Measurements from ENCODE around the gene GIMAP5. TPM values are rescaled to one million over a fixed set of nuclear protein-coding genes. Genes with fewer than 3 reads are reported as not detected.

GIMAP5 gene
- total RNA-seq, 1 donor from 2014 or later: 21.4 TPM

DNA sequence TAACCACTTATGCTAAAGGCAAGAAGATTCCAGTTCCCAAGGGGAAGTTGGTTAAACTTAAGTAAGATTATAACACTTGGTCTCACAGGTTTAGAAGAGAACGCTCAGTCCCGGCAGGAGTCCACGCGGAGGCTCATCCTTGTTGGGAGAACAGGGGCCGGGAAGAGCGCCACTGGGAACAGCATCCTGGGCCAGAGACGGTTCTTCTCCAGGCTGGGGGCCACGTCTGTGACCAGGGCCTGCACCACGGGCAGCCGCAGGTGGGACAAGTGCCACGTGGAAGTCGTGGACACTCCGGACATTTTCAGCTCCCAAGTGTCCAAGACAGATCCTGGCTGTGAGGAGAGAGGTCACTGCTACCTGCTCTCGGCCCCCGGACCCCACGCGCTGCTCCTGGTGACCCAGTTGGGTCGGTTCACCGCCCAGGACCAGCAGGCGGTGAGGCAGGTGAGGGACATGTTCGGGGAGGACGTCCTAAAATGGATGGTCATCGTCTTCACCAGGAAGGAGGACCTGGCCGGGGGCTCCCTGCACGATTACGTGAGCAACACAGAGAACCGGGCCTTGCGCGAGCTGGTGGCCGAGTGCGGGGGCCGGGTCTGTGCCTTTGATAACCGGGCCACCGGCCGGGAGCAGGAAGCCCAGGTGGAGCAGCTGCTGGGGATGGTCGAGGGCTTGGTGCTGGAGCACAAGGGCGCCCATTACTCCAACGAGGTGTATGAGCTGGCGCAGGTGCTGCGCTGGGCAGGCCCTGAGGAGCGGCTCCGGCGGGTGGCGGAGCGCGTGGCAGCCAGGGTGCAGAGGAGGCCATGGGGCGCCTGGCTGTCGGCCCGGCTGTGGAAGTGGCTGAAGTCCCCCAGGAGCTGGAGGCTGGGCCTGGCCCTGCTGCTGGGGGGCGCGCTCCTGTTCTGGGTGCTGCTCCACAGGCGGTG lies 17.0 kb upstream of the GIMAP5 start:
- Histone ChIP-seq H3K9me3 (ENCODE audit: control insufficient read depth in 3 of 3, low read length in 3 of 3) (no peaks in the 10 kb centered on the region), H3K27ac (ENCODE audit: low read depth, low read length) (peak overlapping the region; percentile 12), H3K4me1 (ENCODE audit: control insufficient read depth in 3 of 3, insufficient read depth in 3 of 3, low read length in 3 of 3) (peaks cover 0 to 5% (median 2%) of the 10 kb centered on the region in 3 donors), H3K9ac (ENCODE audit: low read depth in 1 of 3, low read length in 3 of 3) (no peak overlapping the region), H3K27me3 (ENCODE audit: control insufficient read depth in 3 of 3, insufficient read depth in 3 of 3, low read length in 3 of 3) (no peaks in the 10 kb centered on the region), H3K36me3 (ENCODE audit: control insufficient read depth in 3 of 3, insufficient read depth in 3 of 3, low read length in 3 of 3) (no peaks in the 10 kb centered on the region), H3K4me3 (ENCODE audit: low read length in 3 of 3) (no peak overlapping the region)

GRCh38 chr7:150721970-150722373 lies 15.2 kb upstream of the GIMAP5 start:
- Histone ChIP-seq H3K4me3 (ENCODE audit: low read length in 3 of 3) (peak overlapping the region in 1 of 3 donors; percentile 22), H3K4me1 (ENCODE audit: control insufficient read depth in 3 of 3, insufficient read depth in 3 of 3, low read length in 3 of 3) (peaks cover 0 to 5% (median 2%) of the 10 kb centered on the region in 3 donors), H3K27ac (ENCODE audit: low read depth, low read length) (peak overlapping the region; percentile 75), H3K36me3 (ENCODE audit: control insufficient read depth in 3 of 3, insufficient read depth in 3 of 3, low read length in 3 of 3) (no peaks in the 10 kb centered on the region), H3K27me3 (ENCODE audit: control insufficient read depth in 3 of 3, insufficient read depth in 3 of 3, low read length in 3 of 3) (no peaks in the 10 kb centered on the region), H3K9me3 (ENCODE audit: control insufficient read depth in 3 of 3, low read length in 3 of 3) (peaks cover 0 to 3% (median 2%) of the 10 kb centered on the region in 3 donors), H3K9ac (ENCODE audit: low read depth in 1 of 3, low read length in 3 of 3) (peak overlapping the region in 1 of 3 donors; percentile 45)

- peak overlapping the region; percentile 75 for H3K27ac ChIP-seq (ENCODE audit: low read depth, low read length)
- peak overlapping the region in 2 of 3 donors; percentile 8 to 45 for H3K9ac ChIP-seq (ENCODE audit: low read depth in 1 of 3, low read length in 3 of 3)
- H3K27me3 ChIP-seq (ENCODE audit: control insufficient read depth in 3 of 3, insufficient read depth in 3 of 3, low read length in 3 of 3): no peaks in the 10 kb centered on the region
- H3K4me3 ChIP-seq (ENCODE audit: low read length in 3 of 3): peak overlapping the region in 1 of 3 donors; percentile 29
- peaks cover 0 to 5% (median 2%) of the 10 kb centered on the region in 3 donors for H3K9me3 ChIP-seq (ENCODE audit: control insufficient read depth in 3 of 3, low read length in 3 of 3)
- H3K4me1 ChIP-seq (ENCODE audit: control insufficient read depth in 3 of 3, insufficient read depth in 3 of 3, low read length in 3 of 3): peaks cover 0 to 5% (median 2%) of the 10 kb centered on the region in 3 donors
- no peaks in the 10 kb centered on the region for H3K36me3 ChIP-seq (ENCODE audit: control insufficient read depth in 3 of 3, insufficient read depth in 3 of 3, low read length in 3 of 3)
These were observed 14.7 kb upstream of the GIMAP5 start for GRCh38 chr7:150722431-150722931.

- H3K36me3 ChIP-seq (ENCODE audit: control insufficient read depth in 3 of 3, insufficient read depth in 3 of 3, low read length in 3 of 3): no peaks in the 10 kb centered on the region
- no peaks in the 10 kb centered on the region for H3K27me3 ChIP-seq (ENCODE audit: control insufficient read depth in 3 of 3, insufficient read depth in 3 of 3, low read length in 3 of 3)
- no peak overlapping the region for H3K4me3 ChIP-seq (ENCODE audit: low read length in 3 of 3)
- H3K4me1 ChIP-seq (ENCODE audit: control insufficient read depth in 3 of 3, insufficient read depth in 3 of 3, low read length in 3 of 3): peaks cover 0 to 5% (median 2%) of the 10 kb centered on the region in 3 donors
- H3K27ac ChIP-seq (ENCODE audit: low read depth, low read length): no peak overlapping the region
- no peak overlapping the region for H3K9ac ChIP-seq (ENCODE audit: low read depth in 1 of 3, low read length in 3 of 3)
- H3K9me3 ChIP-seq (ENCODE audit: control insufficient read depth in 3 of 3, low read length in 3 of 3): peaks cover 0 to 8% (median 2%) of the 10 kb centered on the region in 3 donors
These were observed 13.8 kb upstream of the GIMAP5 start for GRCh38 chr7:150723467-150723866.

DNA sequence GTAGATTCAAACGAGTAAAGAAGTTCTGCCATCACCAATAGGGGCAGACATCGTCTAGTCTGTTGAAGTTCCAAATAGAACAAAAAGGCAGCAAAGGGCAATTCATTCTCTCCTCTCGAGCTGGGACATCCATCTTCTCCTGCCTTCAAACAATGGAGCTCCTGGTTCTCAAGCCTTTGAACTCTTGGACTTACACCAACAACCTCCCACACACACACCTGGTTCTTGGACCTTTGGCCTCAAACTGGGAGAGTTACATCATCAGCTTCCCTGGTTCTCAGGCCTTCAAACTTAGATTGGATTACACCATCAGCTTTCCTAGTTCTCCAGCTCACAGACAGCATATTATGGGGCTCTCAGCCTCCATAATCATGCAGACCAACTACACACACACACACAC lies 9.8 kb upstream of the GIMAP5 start:
- Histone ChIP-seq H3K27ac (ENCODE audit: low read depth, low read length) (no peak overlapping the region), H3K4me1 (ENCODE audit: control insufficient read depth in 3 of 3, insufficient read depth in 3 of 3, low read length in 3 of 3) (peaks cover 0 to 2% (median 0%) of the 10 kb centered on the region in 3 donors), H3K4me3 (ENCODE audit: low read length in 3 of 3) (no peak overlapping the region), H3K9ac (ENCODE audit: low read depth in 1 of 3, low read length in 3 of 3) (no peak overlapping the region), H3K36me3 (ENCODE audit: control insufficient read depth in 3 of 3, insufficient read depth in 3 of 3, low read length in 3 of 3) (no peaks in the 10 kb centered on the region), H3K27me3 (ENCODE audit: control insufficient read depth in 3 of 3, insufficient read depth in 3 of 3, low read length in 3 of 3) (no peaks in the 10 kb centered on the region), H3K9me3 (ENCODE audit: control insufficient read depth in 3 of 3, low read length in 3 of 3) (peaks cover 0 to 8% (median 2%) of the 10 kb centered on the region in 3 donors)

- H3K4me3 ChIP-seq (ENCODE audit: low read length in 3 of 3): no peak overlapping the region
- H3K27ac ChIP-seq (ENCODE audit: low read depth, low read length): no peak overlapping the region
- no peaks in the 10 kb centered on the region for H3K4me1 ChIP-seq (ENCODE audit: control insufficient read depth in 3 of 3, insufficient read depth in 3 of 3, low read length in 3 of 3)
- no peaks in the 10 kb centered on the region for H3K27me3 ChIP-seq (ENCODE audit: control insufficient read depth in 3 of 3, insufficient read depth in 3 of 3, low read length in 3 of 3)
- no peaks in the 10 kb centered on the region for H3K36me3 ChIP-seq (ENCODE audit: control insufficient read depth in 3 of 3, insufficient read depth in 3 of 3, low read length in 3 of 3)
- H3K9me3 ChIP-seq (ENCODE audit: control insufficient read depth in 3 of 3, low read length in 3 of 3): peaks cover 0 to 8% (median 2%) of the 10 kb centered on the region in 3 donors
- no peak overlapping the region for H3K9ac ChIP-seq (ENCODE audit: low read depth in 1 of 3, low read length in 3 of 3)
These were observed 9.2 kb upstream of the GIMAP5 start for GRCh38 chr7:150728011-150728410.

DNA sequence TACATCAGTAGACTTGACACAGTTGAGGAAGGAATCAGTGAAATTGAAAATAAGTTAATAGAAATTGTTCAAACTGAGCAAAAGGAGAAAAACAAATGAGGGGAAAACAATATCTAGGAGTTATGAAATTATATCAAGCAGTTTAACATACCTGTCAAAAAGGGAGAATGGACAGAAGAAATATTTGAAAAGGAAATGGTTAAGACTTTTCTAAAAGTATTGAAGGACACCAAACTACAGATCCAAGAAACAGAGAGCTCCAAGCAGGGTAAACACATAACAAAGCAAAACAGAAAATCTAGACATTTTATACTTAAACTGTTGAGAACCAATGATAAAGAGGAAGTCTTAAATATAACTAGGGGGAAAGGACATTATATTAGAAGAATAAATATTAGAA lies 8.6 kb upstream of the GIMAP5 start:
- Histone ChIP-seq H3K36me3 (ENCODE audit: control insufficient read depth in 3 of 3, insufficient read depth in 3 of 3, low read length in 3 of 3) (no peaks in the 10 kb centered on the region), H3K27me3 (ENCODE audit: control insufficient read depth in 3 of 3, insufficient read depth in 3 of 3, low read length in 3 of 3) (no peaks in the 10 kb centered on the region), H3K27ac (ENCODE audit: low read depth, low read length) (no peak overlapping the region), H3K4me3 (ENCODE audit: low read length in 3 of 3) (no peak overlapping the region), H3K9ac (ENCODE audit: low read depth in 1 of 3, low read length in 3 of 3) (no peak overlapping the region), H3K9me3 (ENCODE audit: control insufficient read depth in 3 of 3, low read length in 3 of 3) (peaks cover 0 to 8% (median 2%) of the 10 kb centered on the region in 3 donors), H3K4me1 (ENCODE audit: control insufficient read depth in 3 of 3, insufficient read depth in 3 of 3, low read length in 3 of 3) (no peaks in the 10 kb centered on the region)

GRCh38 chr7:150731916-150732315 lies 5.3 kb upstream of the GIMAP5 start:
- Histone ChIP-seq H3K9ac (ENCODE audit: low read depth in 1 of 3, low read length in 3 of 3) (no peak overlapping the region), H3K27me3 (ENCODE audit: control insufficient read depth in 3 of 3, insufficient read depth in 3 of 3, low read length in 3 of 3) (no peaks in the 10 kb centered on the region), H3K27ac (ENCODE audit: low read depth, low read length) (no peak overlapping the region), H3K4me1 (ENCODE audit: control insufficient read depth in 3 of 3, insufficient read depth in 3 of 3, low read length in 3 of 3) (peaks cover 0 to 3% (median 3%) of the 10 kb centered on the region in 3 donors), H3K9me3 (ENCODE audit: control insufficient read depth in 3 of 3, low read length in 3 of 3) (peaks cover 0 to 5% (median 0%) of the 10 kb centered on the region in 3 donors), H3K4me3 (ENCODE audit: low read length in 3 of 3) (no peak overlapping the region), H3K36me3 (ENCODE audit: control insufficient read depth in 3 of 3, insufficient read depth in 3 of 3, low read length in 3 of 3) (no peaks in the 10 kb centered on the region)

GRCh38 chr7:150732786-150733481 lies 4.3 kb upstream of the GIMAP5 start:
- Histone ChIP-seq H3K36me3 (ENCODE audit: control insufficient read depth in 3 of 3, insufficient read depth in 3 of 3, low read length in 3 of 3) (no peaks in the 10 kb centered on the region), H3K27me3 (ENCODE audit: control insufficient read depth in 3 of 3, insufficient read depth in 3 of 3, low read length in 3 of 3) (no peaks in the 10 kb centered on the region), H3K9me3 (ENCODE audit: control insufficient read depth in 3 of 3, low read length in 3 of 3) (peaks cover 0 to 1% (median 0%) of the 10 kb centered on the region in 3 donors), H3K9ac (ENCODE audit: low read depth in 1 of 3, low read length in 3 of 3) (no peak overlapping the region), H3K4me1 (ENCODE audit: control insufficient read depth in 3 of 3, insufficient read depth in 3 of 3, low read length in 3 of 3) (peaks cover 0 to 3% (median 3%) of the 10 kb centered on the region in 3 donors), H3K4me3 (ENCODE audit: low read length in 3 of 3) (no peak overlapping the region), H3K27ac (ENCODE audit: low read depth, low read length) (no peak overlapping the region)

All from skeletal muscle tissue (tissue), 4 donors.